DOHH2 (cell line): Measurements from ENCODE around the gene COL23A1.

ENCODE experiments used
- H3F3A ChIP-seq: fragments of 200-600 bp; sonication (generic), shearing (Covaris generic); 2 replicates; pipeline ENCODE4 v1.6.0; 2016; ENCODE audit warnings: antibody characterized with exemption, mild to moderate bottlenecking; ENCODE audit not compliant: control insufficient read depth, insufficient read depth
- H3K27ac ChIP-seq: fragments of 200-600 bp; sonication (generic); 2 replicates; pipeline ENCODE4 v1.5.1; 2014; ENCODE audit warnings: low read depth, mild to moderate bottlenecking, low read length, moderate library complexity
- H3K27me3 ChIP-seq: fragments of 200-600 bp; sonication (generic); 2 replicates; pipeline ENCODE4 v1.6.1; 2014; ENCODE audit warnings: mild to moderate bottlenecking, low read length, mixed read lengths; ENCODE audit not compliant: control insufficient read depth
- H3K36me3 ChIP-seq: fragments of 200-600 bp; sonication (generic); 2 replicates; pipeline ENCODE4 v1.6.1; 2014; ENCODE audit warnings: mild to moderate bottlenecking, low read length, moderate library complexity, mixed read lengths; ENCODE audit not compliant: control insufficient read depth
- H3K4me1 ChIP-seq: fragments of 200-600 bp; sonication (generic); 2 replicates; pipeline ENCODE4 v1.6.1; 2014; ENCODE audit warnings: mild to moderate bottlenecking, low read length, mixed read lengths; ENCODE audit not compliant: control insufficient read depth
- H3K4me2 ChIP-seq: fragments of 200-600 bp; sonication (generic); 2 replicates; pipeline ENCODE4 v1.6.0; 2014; ENCODE audit warnings: mild to moderate bottlenecking, low read length, moderate library complexity
- H3K4me3 ChIP-seq: fragments of 200-600 bp; sonication (generic); 2 replicates; pipeline ENCODE4 v1.5.1; 2014; ENCODE audit warnings: mild to moderate bottlenecking, low read length, mixed read lengths
- H3K79me2 ChIP-seq: fragments of 200-600 bp; sonication (generic); 2 replicates; pipeline ENCODE4 v1.6.1; 2014; ENCODE audit warnings: mild to moderate bottlenecking, low read length, mixed read lengths; ENCODE audit not compliant: control insufficient read depth
- H3K9me2 ChIP-seq: fragments of 200-600 bp; sonication (generic); replicated peaks from 2 replicates; pipeline ENCODE4 v1.6.1; 2014; ENCODE audit warnings: mild to moderate bottlenecking, low read length, mixed read lengths; ENCODE audit not compliant: control insufficient read depth
- H3K9me3 ChIP-seq: fragments of 200-600 bp; sonication (generic); 2 replicates; pipeline ENCODE4 v1.6.1; 2014; ENCODE audit warnings: antibody characterized with exemption, low read length, mixed read lengths; ENCODE audit not compliant: control insufficient read depth, insufficient read depth
- H4K20me1 ChIP-seq: fragments of 200-600 bp; sonication (generic); 2 replicates; pipeline ENCODE4 v1.6.0; 2014; ENCODE audit warnings: low read depth, mild to moderate bottlenecking, antibody characterized with exemption, low read length, moderate library complexity; ENCODE audit not compliant: control insufficient read depth, insufficient read depth
- EZH2phosphoT487 ChIP-seq: fragments of 200-600 bp; sonication (generic); IDR thresholded peaks from 2 replicates; pipeline ENCODE4 v1.6.1; 2017; ENCODE audit warnings: borderline replicate concordance, mild to moderate bottlenecking, antibody characterized with exemption, low read length, moderate library complexity, mixed read lengths
- TF ChIP-seq, protein P1 (sequence below): fragments of 200-600 bp; sonication (generic); IDR thresholded peaks from one replicate; pipeline ENCODE4 v1.5.1; 2014; ENCODE audit warnings: antibody characterized with exemption, mild to moderate bottlenecking, low read depth, low read length; ENCODE audit not compliant: poor library complexity, severe bottlenecking

The COL23A1 gene

DNA sequence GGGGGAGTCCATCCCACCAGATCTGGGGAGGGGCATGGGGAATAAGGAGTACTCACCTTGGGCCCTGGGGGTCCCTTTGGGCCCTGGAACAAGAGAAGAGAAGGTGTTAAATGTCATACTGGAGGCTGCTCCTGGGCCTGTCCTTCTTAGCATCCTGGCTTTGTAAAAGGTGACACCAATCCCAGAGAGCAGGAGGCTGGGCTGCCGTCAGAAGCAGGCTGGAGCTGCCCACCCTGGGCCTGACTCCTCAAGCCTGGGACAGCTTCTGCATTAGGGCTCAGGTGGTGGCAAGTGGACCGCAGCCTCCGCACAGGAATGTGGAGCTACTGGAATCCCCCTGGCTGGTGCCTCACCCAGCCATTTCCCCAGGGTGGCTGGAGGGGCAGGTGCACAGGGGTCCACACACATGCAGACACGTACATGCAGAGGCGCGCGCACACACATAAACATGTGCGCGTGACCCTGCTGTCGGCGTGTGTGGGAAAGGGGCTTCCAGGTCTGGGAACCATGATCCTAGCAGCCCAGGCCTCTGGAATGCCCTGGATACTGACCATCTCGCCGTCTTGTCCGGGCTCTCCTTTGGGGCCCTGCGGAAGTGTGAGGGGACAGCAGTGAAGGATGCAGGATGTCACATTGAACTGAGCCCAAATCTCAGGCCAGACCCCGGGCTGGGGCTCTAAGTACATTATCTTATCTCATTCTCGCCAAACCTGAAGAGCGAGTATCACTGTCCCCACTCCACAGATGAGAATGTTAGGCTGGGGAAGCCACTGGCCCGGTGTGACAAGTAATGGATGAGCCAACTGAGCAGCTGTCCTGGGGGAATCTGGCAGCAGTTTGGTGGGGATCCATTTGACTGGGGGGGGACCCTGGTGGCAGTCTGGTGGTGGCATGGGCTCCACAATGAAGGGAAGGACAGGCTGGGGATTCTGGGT is 328.3 kb downstream of the COL23A1 start:
- Histone ChIP-seq H4K20me1 (no peaks in the 10 kb centered on the region), H3K4me1 (peaks cover 20% of the 10 kb centered on the region), H3K79me2 (peaks cover 7% of the 10 kb centered on the region), H3K9me3 (no peaks in the 10 kb centered on the region), H3K36me3 (no peaks in the 10 kb centered on the region), H3K9me2 (no peaks in the 10 kb centered on the region), H3K27me3 (no peaks in the 10 kb centered on the region), H3K4me3 (no peak overlapping the region), H3K4me2 (no peak overlapping the region), H3F3A (no peaks in the 10 kb centered on the region), H3K27ac (no peak overlapping the region)
- TF ChIP-seq, protein P1, sequence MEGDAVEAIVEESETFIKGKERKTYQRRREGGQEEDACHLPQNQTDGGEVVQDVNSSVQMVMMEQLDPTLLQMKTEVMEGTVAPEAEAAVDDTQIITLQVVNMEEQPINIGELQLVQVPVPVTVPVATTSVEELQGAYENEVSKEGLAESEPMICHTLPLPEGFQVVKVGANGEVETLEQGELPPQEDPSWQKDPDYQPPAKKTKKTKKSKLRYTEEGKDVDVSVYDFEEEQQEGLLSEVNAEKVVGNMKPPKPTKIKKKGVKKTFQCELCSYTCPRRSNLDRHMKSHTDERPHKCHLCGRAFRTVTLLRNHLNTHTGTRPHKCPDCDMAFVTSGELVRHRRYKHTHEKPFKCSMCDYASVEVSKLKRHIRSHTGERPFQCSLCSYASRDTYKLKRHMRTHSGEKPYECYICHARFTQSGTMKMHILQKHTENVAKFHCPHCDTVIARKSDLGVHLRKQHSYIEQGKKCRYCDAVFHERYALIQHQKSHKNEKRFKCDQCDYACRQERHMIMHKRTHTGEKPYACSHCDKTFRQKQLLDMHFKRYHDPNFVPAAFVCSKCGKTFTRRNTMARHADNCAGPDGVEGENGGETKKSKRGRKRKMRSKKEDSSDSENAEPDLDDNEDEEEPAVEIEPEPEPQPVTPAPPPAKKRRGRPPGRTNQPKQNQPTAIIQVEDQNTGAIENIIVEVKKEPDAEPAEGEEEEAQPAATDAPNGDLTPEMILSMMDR, result no peak
- TF ChIP-seq EZH2phosphoT487, result no peak

DNA sequence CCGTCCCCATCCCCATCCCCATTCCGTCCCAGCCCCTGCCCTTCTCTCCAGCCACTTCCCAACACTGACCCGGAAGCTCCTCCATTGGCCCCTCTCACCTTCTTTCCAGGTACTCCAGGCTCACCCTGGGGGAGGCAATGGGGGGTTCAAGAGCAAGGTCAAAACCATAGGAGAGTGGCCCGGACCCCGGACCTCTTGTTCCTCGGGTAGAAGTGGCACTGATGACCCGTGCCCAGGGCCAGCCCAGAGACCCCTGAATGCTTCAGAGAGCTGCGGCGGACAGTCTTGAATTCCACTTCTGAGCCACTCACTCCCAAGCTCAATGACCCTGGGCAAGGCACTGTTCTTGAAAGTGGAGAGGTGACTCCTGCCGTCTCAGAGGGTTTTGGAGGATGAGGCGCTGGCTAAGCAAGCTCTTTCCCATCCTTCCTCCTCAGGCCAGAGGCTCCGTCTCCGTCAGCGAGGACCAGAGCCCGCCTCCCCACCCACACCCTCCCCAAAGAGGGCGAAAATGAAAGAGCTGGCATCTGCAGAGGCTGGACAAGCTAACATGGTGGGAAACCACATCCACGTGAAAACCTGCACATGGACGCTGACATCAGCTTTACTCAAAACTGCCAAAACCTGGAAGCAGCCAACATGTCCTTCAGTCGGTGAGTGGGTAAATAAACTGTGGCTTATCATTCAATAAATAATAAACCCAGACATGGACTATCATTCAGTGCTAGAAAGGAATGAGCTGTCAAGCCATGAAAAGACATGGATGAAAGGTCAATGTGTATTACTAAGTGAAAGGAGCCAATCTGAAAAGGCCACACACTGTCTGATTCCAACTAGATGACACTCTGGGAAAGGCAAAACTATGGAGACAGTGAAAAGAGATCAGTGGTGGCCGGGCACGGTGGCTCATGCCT is 330.3 kb downstream of the COL23A1 start:
- H3K9me2 ChIP-seq, result no peaks in the 10 kb centered on the region
- no peak overlapping the region for H3K4me3 ChIP-seq
- H3K79me2 ChIP-seq, result peaks cover 24% of the 10 kb centered on the region
- H3K4me1 ChIP-seq, result peaks cover 41% of the 10 kb centered on the region
- TF ChIP-seq EZH2phosphoT487, result no peak
- TF ChIP-seq, protein P1, result no peak
- H3K27ac ChIP-seq, result no peak overlapping the region
- no peaks in the 10 kb centered on the region for H3K36me3 ChIP-seq
- no peaks in the 10 kb centered on the region for H3K27me3 ChIP-seq
- H4K20me1 ChIP-seq, result no peaks in the 10 kb centered on the region
- no peaks in the 10 kb centered on the region for H3K9me3 ChIP-seq
- H3F3A ChIP-seq, result no peaks in the 10 kb centered on the region
- H3K4me2 ChIP-seq, result no peak overlapping the region

DNA sequence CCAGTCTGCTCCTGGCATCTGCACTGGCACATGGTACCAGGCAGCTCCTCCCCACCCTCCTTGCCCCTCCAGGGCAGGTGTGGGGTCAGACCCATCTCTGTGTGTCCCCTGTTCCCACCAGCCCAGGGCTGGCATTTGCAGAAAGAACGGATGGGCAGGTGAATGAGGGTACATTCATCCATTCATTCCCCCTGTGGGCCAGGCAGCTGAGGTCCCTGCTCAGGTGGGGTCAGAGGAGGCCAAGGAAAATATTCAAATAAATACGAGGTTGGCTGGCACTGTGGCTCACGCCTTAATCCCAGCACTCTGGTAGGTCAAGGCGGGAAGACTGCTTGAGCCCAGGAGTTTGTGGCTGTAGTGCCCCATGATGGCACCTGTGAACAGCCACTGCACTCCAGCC is 332.5 kb downstream of the COL23A1 start:
- Histone ChIP-seq H3K79me2 (peaks cover 24% of the 10 kb centered on the region), H3K9me2 (no peaks in the 10 kb centered on the region), H3K4me1 (peaks cover 63% of the 10 kb centered on the region), H3K4me3 (peak overlapping the region; percentile 67), H3K27me3 (no peaks in the 10 kb centered on the region), H3K4me2 (peak overlapping the region; percentile 66), H3K36me3 (no peaks in the 10 kb centered on the region), H3K27ac (peak overlapping the region; percentile 96), H3F3A (no peaks in the 10 kb centered on the region; the same call in 1 of the 2 replicates), H3K9me3 (no peaks in the 10 kb centered on the region), H4K20me1 (no peaks in the 10 kb centered on the region)
- TF ChIP-seq EZH2phosphoT487, result no peak
- TF ChIP-seq, protein P1, result no peak
